Epithelial cell of esophagus (primary cell): ENCODE data around the gene MICU1.
"Not testable (repeated sequence)": the region's sequence is repeated elsewhere in the genome, so short reads cannot be mapped to it uniquely, and the experiment has no call there.

Experiments used
- DNase-seq: peaks from one replicate; pipeline ENCODE4 v3.0.0; 2010; ENCODE audit warnings: low read depth
- H3K4me3 ChIP-seq: 2 replicates; pipeline ENCODE4 v1.5.1; 2011; ENCODE audit warnings: mild to moderate bottlenecking, low read length, control low read depth
- CTCF ChIP-seq: IDR thresholded peaks from 2 replicates; pipeline ENCODE4 v1.5.1; 2011; ENCODE audit warnings: low read depth, mild to moderate bottlenecking, low read length, control low read depth, inconsistent platforms; ENCODE audit not compliant: insufficient read depth; ENCODE audit errors: missing control alignments

Gene MICU1

GRCh38 chr10:72483471-72483870 is 142.4 kb downstream of the MICU1 start:
- TF ChIP-seq CTCF: no peak
- peak; percentile 67 for DNase-seq
- no peak overlapping the region for H3K4me3 ChIP-seq

DNA sequence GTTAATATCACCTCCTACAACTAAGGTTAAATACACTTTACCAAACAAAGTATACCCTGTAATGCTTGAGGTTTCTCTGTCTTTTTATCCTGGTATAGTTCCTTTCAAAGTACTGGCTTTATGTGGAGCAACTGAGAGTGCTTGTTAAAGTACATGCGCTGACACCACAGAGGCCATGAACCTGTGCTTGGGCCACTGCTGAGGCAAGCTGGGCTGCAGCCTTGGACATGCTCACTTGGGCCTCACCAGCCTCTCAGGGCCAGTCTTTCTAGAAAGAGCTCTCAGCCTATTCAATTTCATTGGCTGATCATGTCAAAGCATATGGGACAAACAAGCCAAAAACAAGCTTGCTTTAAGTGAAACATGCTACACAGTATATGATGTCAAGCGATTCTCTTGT is 145.0 kb downstream of the MICU1 start:
- no peak for DNase-seq
- no peak for TF ChIP-seq CTCF

DNA sequence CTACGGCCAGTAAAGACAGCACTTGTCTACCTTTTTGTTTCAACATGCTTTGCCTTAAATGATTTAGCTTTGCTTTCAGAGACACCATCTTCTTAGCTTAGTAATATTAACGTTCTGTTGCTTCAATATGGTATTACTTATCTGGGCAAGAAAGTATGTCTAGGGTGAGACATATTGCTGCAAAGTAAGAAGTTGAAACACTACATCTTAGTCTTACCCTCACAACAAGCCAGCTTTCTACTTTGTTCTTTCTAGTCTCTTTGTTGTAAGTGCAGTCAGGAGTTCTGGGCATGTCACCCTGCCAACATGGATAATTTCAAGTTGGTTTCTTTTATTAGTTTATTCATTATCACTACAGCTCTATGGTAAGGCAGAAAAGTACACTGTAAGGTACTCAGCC is 148.4 kb downstream of the MICU1 start:
- no peak for DNase-seq
- H3K4me3 ChIP-seq: no peak overlapping the region
- no peak for TF ChIP-seq CTCF

More for the DNA sequence above, 145.0 kb downstream of the MICU1 start:
- H3K4me3 ChIP-seq: no peak overlapping the region

DNA sequence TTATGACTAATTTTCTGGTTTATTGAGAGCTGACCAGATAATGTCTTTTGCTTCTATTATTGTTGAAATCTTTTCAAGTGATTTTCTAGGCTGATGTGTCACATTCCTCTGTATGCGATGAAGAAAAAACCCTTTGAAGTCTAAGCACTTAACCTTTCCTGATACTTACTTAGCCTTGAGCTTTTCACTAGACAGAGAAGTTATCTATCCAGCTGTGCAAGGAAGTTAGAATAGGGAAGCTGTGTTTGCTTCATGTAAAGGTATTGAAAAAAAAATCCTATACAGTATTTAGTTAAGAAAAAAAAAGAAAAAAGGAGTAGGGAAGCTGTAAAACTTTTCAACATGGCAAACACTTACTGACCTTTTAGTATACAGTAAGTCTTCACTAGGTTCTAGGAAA is 153.6 kb downstream of the MICU1 start:
- TF ChIP-seq CTCF: no peak
- no peak overlapping the region for H3K4me3 ChIP-seq
- no peak for DNase-seq

DNA sequence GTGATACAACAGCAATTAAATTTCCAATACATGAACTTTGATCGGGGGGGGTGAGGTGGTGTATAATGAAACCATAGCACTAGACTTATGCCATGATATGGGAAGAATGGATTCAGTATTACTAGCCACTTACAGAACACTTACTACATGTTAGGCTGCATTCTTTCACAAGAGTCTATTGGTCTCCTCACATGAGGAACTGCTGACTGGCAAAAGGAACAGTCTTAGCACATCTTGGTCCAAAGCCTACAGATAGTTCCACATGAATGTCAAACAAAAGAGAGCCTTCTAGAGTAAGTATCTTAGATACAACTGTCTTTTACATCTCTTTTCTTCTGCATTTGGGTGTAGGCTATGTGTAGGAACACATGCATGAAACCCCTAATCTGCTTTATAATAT is 155.2 kb downstream of the MICU1 start:
- no peak for DNase-seq
- no peak overlapping the region for H3K4me3 ChIP-seq
- no peak for TF ChIP-seq CTCF

- not testable (repeated sequence) for DNase-seq, H3K4me3 ChIP-seq
Observed at GRCh38 chr10:72467064-72467463, 158.8 kb downstream of the MICU1 start.

GRCh38 chr10:72466018-72466417 is 159.9 kb downstream of the MICU1 start:
- no peak overlapping the region for H3K4me3 ChIP-seq
- no peak for DNase-seq
- TF ChIP-seq CTCF: no peak

- no peak overlapping the region for H3K4me3 ChIP-seq
- DNase-seq: no peak
- no peak for TF ChIP-seq CTCF
Observed at GRCh38 chr10:72464438-72464837, 161.4 kb downstream of the MICU1 start.
